Liver (tissue), 9 donors: ENCODE measurements around the gene SEPSECS. TPM values are rescaled to one million over a fixed set of nuclear protein-coding genes. Genes with fewer than 3 reads are reported as not detected.

ENCODE experiments used
- DNase-seq: peaks from one replicate; pipeline ENCODE4 v3.0.0-alpha.2; 2017; ENCODE audit warnings: low spot score
- H3K27ac ChIP-seq, 2 donors: one replicate each; pipeline ENCODE4 v1.7.0; 2013; ENCODE audit warnings: inconsistent platforms in 2 of 2, low read length in 2 of 2, control low read depth in 1 of 2, low read depth in 1 of 2, mild to moderate bottlenecking in 1 of 2
- H3K27me3 ChIP-seq, 4 donors: one replicate each; pipeline versions ENCODE4 v1.6.1 to v1.7.0; 2013; ENCODE audit warnings: low read length in 3 of 4, inconsistent platforms in 1 of 4, mild to moderate bottlenecking in 1 of 4, moderate library complexity in 1 of 4; ENCODE audit not compliant: control insufficient read depth in 4 of 4, insufficient read depth in 4 of 4
- H3K36me3 ChIP-seq, 4 donors: one replicate each; pipeline versions ENCODE4 v1.6.1 to v1.7.0; 2013; ENCODE audit warnings: low read length in 3 of 4, mild to moderate bottlenecking in 3 of 4, low read depth in 1 of 4, moderate library complexity in 1 of 4; ENCODE audit not compliant: control insufficient read depth in 4 of 4, insufficient read depth in 3 of 4
- H3K4me1 ChIP-seq, 4 donors: one replicate each; pipeline versions ENCODE4 v1.6.1 to v1.7.0; 2013; ENCODE audit warnings: low read length in 3 of 4, mild to moderate bottlenecking in 3 of 4, moderate library complexity in 1 of 4; ENCODE audit not compliant: control insufficient read depth in 4 of 4, insufficient read depth in 4 of 4
- H3K4me3 ChIP-seq, 3 donors: one replicate each; pipeline versions ENCODE4 v1.6.1 to v1.7.0; 2013; ENCODE audit warnings: low read length in 3 of 3, control low read depth in 1 of 3, low read depth in 1 of 3, mild to moderate bottlenecking in 1 of 3
- H3K9ac ChIP-seq, 2 donors: one replicate each; pipeline ENCODE4 v1.7.0; 2013; ENCODE audit warnings: low read length in 2 of 2, mild to moderate bottlenecking in 2 of 2, moderate library complexity in 2 of 2, control low read depth in 1 of 2, low read depth in 1 of 2
- H3K9me3 ChIP-seq, 4 donors: one replicate each; pipeline versions ENCODE4 v1.6.1 to v1.7.0; 2013; ENCODE audit warnings: low read length in 3 of 4; ENCODE audit not compliant: control insufficient read depth in 4 of 4
- ATF3 ChIP-seq: IDR thresholded peaks from 2 replicates; pipeline ENCODE4 v1.6.1; 2016; ENCODE audit warnings: antibody characterized with exemption
- EGR1 ChIP-seq, 2 donors: IDR thresholded peaks; 2 replicates each; pipeline ENCODE4 v1.6.1; 2016 to 2018; ENCODE audit warnings: antibody characterized with exemption in 2 of 2, low read depth in 2 of 2
- FOXA1 ChIP-seq: IDR thresholded peaks from 2 replicates; pipeline ENCODE4 v1.6.1; 2016; ENCODE audit warnings: antibody characterized with exemption
- FOXA2 ChIP-seq: IDR thresholded peaks from 2 replicates; pipeline ENCODE4 v1.6.1; 2016; ENCODE audit warnings: antibody characterized with exemption
- GABPA ChIP-seq, 2 donors: IDR thresholded peaks in 1 of 2; conservative IDR thresholded peaks in 1 of 2; 2 replicates each; pipeline ENCODE4 v1.6.1; 2016; ENCODE audit warnings: antibody characterized with exemption in 2 of 2, mild to moderate bottlenecking in 1 of 2, moderate library complexity in 1 of 2
- HNF4A ChIP-seq, 2 donors: conservative IDR thresholded peaks; 2 replicates each; pipeline ENCODE4 v1.6.1; 2016; ENCODE audit warnings: antibody characterized with exemption in 2 of 2, mild to moderate bottlenecking in 2 of 2
- HNF4G ChIP-seq: IDR thresholded peaks from 2 replicates; pipeline ENCODE4 v1.6.1; 2016; ENCODE audit warnings: antibody characterized with exemption
- JUND ChIP-seq, 2 donors: IDR thresholded peaks; 2 replicates each; pipeline ENCODE4 v1.6.1; 2016; ENCODE audit warnings: antibody characterized with exemption in 2 of 2
- NR2F2 ChIP-seq: IDR thresholded peaks from 2 replicates; pipeline ENCODE4 v1.6.1; 2016; ENCODE audit warnings: antibody characterized with exemption
- RAD21 ChIP-seq, 2 donors: IDR thresholded peaks; 2 replicates each; pipeline ENCODE4 v1.6.1; 2016; ENCODE audit warnings: antibody characterized with exemption in 2 of 2, mild to moderate bottlenecking in 2 of 2
- RXRA ChIP-seq, 2 donors: IDR thresholded peaks; 2 replicates each; pipeline ENCODE4 v1.6.1; 2017 to 2018; ENCODE audit warnings: antibody characterized with exemption in 2 of 2, mild to moderate bottlenecking in 1 of 2
- SP1 ChIP-seq: IDR thresholded peaks from 2 replicates; pipeline ENCODE4 v1.6.1; 2018; ENCODE audit warnings: antibody characterized with exemption, mild to moderate bottlenecking
- TAF1 ChIP-seq: conservative IDR thresholded peaks from 2 replicates; pipeline ENCODE4 v1.6.1; 2016; ENCODE audit warnings: antibody characterized with exemption, mild to moderate bottlenecking
- YY1 ChIP-seq: IDR thresholded peaks from 2 replicates; pipeline ENCODE4 v1.6.1; 2016; ENCODE audit warnings: antibody characterized with exemption, mild to moderate bottlenecking
- WGBS: extraction: QIAGEN DNeasy Blood & Tissue Kit; methylation state at CpG from one replicate; pipeline ENCODE4 v1.1.7; 2013; 5-methylcytosine and 5-hydroxymethylcytosine counted together
- polyA plus RNA-seq, 2 donors: library from polyadenylated mRNA; stranded (reverse) in 1 of 2; unstranded in 1 of 2; fragments of 200-250 nt in 1 of 2; fragments of >200 nt in 1 of 2; fragmentation: Nextera tagmentation in 1 of 2; extraction: Ambion mirVana in 1 of 2; gene quantifications; one replicate each; pipeline versions ENCODE4 v1.2.1 to v1.2.3, GENCODE V29; 2013 to 2015
- total RNA-seq, 2 donors: library from RNA; depleted of rRNA; stranded (reverse); fragments of >200 nt; gene quantifications; one replicate each; pipeline ENCODE4 v1.2.3, GENCODE V29; 2014
- TF ChIP-seq, protein P1 (sequence below): IDR thresholded peaks from 2 replicates; pipeline ENCODE4 v1.6.1; 2016; ENCODE audit warnings: antibody characterized with exemption, mild to moderate bottlenecking
- TF ChIP-seq, protein P2 (sequence below): IDR thresholded peaks from 2 replicates; pipeline ENCODE4 v1.6.1; 2016; ENCODE audit warnings: antibody characterized with exemption
- TF ChIP-seq, protein P3 (sequence below): fragments of 150-350 bp; IDR thresholded peaks from 2 replicates; pipeline ENCODE4 v1.5.1; 2017; ENCODE audit warnings: improper control_type of control experiment, low read depth, low read length; ENCODE audit not compliant: missing input control
- TF ChIP-seq, protein P4 (sequence below): IDR thresholded peaks from 2 replicates; pipeline ENCODE4 v1.6.1; 2016; ENCODE audit warnings: antibody characterized with exemption
- donor health status: healthy.
- donor health status: healthy.
- donor health status: healthy.
- donor health status: healthy.
- donor health status: healthy.

SEPSECS gene
- total and polyA plus RNA-seq, 4 donors = 10.3 to 31.7 (median 13.2) TPM

- Histone ChIP-seq H3K4me1 (no peaks in the 10 kb centered on the region), H3K9ac (no peak overlapping the region), H3K4me3 (no peak overlapping the region), H3K27ac (no peak overlapping the region), H3K9me3 (no peaks in the 10 kb centered on the region), H3K27me3 (no peaks in the 10 kb centered on the region), H3K36me3 (peaks cover 3 to 39% (median 34%) of the 10 kb centered on the region in 4 donors)
- 94% methylated on average over 3 of the region's 3 CpGs for WGBS
- DNase-seq = no peak
- no peak for TF ChIP-seq ATF3
- TF ChIP-seq EGR1 (IDR thresholded peaks at IDR 0.05; ENCODE audit: low read depth in 2 of 2) = no peak
- TF ChIP-seq HNF4A (conservative IDR thresholded peaks at IDR 0.05) = no peak
These were observed 37.0 kb downstream of the SEPSECS start for GRCh38 chr4:25123236-25123635.

DNA sequence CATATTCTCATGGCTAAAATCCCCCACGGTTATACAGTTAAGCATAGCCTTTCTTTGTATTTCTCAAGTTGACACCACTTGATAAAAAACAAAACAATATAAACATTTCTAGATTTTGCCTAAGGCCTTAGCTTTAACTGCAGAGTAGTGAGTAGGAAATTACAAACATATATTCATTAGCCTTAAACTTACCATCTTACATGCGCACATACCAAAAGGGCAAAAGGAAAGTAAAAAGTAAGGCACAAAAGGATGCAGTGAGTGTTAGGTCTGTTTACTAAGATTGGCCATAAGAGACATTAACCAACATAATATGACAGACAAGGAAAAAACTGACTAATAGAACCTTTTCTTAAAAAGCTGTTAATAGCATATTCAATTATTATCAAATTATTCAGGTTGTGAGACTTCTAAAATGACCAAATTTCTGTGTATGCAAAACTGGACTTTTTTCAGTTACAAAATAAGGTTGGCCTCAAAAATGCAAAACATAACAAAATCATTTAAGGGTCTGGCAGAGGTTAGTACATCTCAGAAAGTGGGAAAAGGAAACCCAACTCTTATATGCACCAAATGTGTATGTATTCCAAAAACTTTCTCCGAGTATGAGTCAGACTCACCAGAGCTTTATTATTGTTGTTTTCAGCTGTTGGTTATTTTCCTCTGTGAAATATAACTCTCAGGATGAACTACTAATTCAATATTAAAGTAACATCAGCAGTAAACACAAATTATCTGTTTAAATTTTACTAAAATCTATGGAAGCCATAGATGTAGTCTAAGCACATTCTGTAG lies 39.9 kb downstream of the SEPSECS start:
- WGBS = 96% methylated on average over 3 of the region's 3 CpGs
- Histone ChIP-seq H3K9me3 (no peaks in the 10 kb centered on the region), H3K4me3 (no peak overlapping the region), H3K27me3 (no peaks in the 10 kb centered on the region), H3K36me3 (peaks cover 3 to 35% (median 30%) of the 10 kb centered on the region in 4 donors), H3K9ac (no peak overlapping the region), H3K27ac (no peak overlapping the region), H3K4me1 (no peaks in the 10 kb centered on the region)
- TF ChIP-seq RXRA (IDR thresholded peaks at IDR 0.05) (no peak), SP1 (no peak), NR2F2 (no peak), YY1 (no peak), EGR1 (IDR thresholded peaks at IDR 0.05; ENCODE audit: low read depth in 2 of 2) (no peak), GABPA (IDR thresholded peaks at IDR 0.05 in 1 of 2, conservative IDR thresholded peaks at IDR 0.05 in 1 of 2) (no peak), HNF4G (no peak), JUND (IDR thresholded peaks at IDR 0.05) (no peak), ATF3 (no peak), FOXA1 (no peak), TAF1 (no peak), FOXA2 (no peak), RAD21 (IDR thresholded peaks at IDR 0.05) (no peak), HNF4A (conservative IDR thresholded peaks at IDR 0.05) (no peak)
- TF ChIP-seq, protein P1, sequence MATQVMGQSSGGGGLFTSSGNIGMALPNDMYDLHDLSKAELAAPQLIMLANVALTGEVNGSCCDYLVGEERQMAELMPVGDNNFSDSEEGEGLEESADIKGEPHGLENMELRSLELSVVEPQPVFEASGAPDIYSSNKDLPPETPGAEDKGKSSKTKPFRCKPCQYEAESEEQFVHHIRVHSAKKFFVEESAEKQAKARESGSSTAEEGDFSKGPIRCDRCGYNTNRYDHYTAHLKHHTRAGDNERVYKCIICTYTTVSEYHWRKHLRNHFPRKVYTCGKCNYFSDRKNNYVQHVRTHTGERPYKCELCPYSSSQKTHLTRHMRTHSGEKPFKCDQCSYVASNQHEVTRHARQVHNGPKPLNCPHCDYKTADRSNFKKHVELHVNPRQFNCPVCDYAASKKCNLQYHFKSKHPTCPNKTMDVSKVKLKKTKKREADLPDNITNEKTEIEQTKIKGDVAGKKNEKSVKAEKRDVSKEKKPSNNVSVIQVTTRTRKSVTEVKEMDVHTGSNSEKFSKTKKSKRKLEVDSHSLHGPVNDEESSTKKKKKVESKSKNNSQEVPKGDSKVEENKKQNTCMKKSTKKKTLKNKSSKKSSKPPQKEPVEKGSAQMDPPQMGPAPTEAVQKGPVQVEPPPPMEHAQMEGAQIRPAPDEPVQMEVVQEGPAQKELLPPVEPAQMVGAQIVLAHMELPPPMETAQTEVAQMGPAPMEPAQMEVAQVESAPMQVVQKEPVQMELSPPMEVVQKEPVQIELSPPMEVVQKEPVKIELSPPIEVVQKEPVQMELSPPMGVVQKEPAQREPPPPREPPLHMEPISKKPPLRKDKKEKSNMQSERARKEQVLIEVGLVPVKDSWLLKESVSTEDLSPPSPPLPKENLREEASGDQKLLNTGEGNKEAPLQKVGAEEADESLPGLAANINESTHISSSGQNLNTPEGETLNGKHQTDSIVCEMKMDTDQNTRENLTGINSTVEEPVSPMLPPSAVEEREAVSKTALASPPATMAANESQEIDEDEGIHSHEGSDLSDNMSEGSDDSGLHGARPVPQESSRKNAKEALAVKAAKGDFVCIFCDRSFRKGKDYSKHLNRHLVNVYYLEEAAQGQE = no peak
- TF ChIP-seq, protein P2, sequence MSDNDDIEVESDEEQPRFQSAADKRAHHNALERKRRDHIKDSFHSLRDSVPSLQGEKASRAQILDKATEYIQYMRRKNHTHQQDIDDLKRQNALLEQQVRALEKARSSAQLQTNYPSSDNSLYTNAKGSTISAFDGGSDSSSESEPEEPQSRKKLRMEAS = no peak
- TF ChIP-seq, protein P3, sequence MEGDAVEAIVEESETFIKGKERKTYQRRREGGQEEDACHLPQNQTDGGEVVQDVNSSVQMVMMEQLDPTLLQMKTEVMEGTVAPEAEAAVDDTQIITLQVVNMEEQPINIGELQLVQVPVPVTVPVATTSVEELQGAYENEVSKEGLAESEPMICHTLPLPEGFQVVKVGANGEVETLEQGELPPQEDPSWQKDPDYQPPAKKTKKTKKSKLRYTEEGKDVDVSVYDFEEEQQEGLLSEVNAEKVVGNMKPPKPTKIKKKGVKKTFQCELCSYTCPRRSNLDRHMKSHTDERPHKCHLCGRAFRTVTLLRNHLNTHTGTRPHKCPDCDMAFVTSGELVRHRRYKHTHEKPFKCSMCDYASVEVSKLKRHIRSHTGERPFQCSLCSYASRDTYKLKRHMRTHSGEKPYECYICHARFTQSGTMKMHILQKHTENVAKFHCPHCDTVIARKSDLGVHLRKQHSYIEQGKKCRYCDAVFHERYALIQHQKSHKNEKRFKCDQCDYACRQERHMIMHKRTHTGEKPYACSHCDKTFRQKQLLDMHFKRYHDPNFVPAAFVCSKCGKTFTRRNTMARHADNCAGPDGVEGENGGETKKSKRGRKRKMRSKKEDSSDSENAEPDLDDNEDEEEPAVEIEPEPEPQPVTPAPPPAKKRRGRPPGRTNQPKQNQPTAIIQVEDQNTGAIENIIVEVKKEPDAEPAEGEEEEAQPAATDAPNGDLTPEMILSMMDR = no peak
- TF ChIP-seq, protein P4, sequence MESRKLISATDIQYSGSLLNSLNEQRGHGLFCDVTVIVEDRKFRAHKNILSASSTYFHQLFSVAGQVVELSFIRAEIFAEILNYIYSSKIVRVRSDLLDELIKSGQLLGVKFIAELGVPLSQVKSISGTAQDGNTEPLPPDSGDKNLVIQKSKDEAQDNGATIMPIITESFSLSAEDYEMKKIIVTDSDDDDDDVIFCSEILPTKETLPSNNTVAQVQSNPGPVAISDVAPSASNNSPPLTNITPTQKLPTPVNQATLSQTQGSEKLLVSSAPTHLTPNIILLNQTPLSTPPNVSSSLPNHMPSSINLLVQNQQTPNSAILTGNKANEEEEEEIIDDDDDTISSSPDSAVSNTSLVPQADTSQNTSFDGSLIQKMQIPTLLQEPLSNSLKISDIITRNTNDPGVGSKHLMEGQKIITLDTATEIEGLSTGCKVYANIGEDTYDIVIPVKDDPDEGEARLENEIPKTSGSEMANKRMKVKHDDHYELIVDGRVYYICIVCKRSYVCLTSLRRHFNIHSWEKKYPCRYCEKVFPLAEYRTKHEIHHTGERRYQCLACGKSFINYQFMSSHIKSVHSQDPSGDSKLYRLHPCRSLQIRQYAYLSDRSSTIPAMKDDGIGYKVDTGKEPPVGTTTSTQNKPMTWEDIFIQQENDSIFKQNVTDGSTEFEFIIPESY = no peak
- DNase-seq = no peak
